T-helper 17 cell (primary cell): Measurements from ENCODE around the gene TSPAN14. TPM values are rescaled to one million over a fixed set of nuclear protein-coding genes. Genes with fewer than 3 reads are reported as not detected.
"Not testable (repeated sequence)": the region's sequence is repeated elsewhere in the genome, so short reads cannot be mapped to it uniquely, and the experiment has no call there.

ENCODE experiments used
- ATAC-seq: fragments of 150-1000 bp; cut with Tn5 transposase; 2 replicates; pipeline ENCODE4 v1.10.0; 2021; ENCODE audit warnings: mild to moderate bottlenecking, moderate library complexity
- DNase-seq, 3 donors: peaks; one replicate each; pipeline versions ENCODE4 v3.0.0 to v3.0.0-alpha.2; 2020 to 2021
- H3K9me3 ChIP-seq: one replicate; pipeline ENCODE4 v1.7.0; 2013; ENCODE audit warnings: low read length, mild to moderate bottlenecking; ENCODE audit not compliant: control insufficient read depth, poor library complexity, severe bottlenecking
- H3K27ac Mint-ChIP-seq: one replicate; pipeline ENCODE4 v1.8.0; 2022; ENCODE audit warnings: mild to moderate bottlenecking, moderate library complexity, mixed read lengths
- H3K27me3 Mint-ChIP-seq: one replicate; pipeline ENCODE4 v1.8.0; 2022; ENCODE audit warnings: mixed read lengths
- H3K36me3 Mint-ChIP-seq: one replicate; pipeline ENCODE4 v1.8.0; 2022; ENCODE audit warnings: low read depth, mixed read lengths
- H3K4me1 Mint-ChIP-seq: one replicate; pipeline ENCODE4 v1.8.0; 2022; ENCODE audit warnings: mild to moderate bottlenecking, mixed read lengths
- H3K4me3 Mint-ChIP-seq: one replicate; pipeline ENCODE4 v1.8.0; 2022; ENCODE audit warnings: mild to moderate bottlenecking, moderate library complexity, mixed read lengths
- total RNA-seq, 4 donors: library from RNA in 2 of 4; stranded (reverse) in 2 of 4; gene quantifications; one replicate each; pipeline ENCODE4 v1.2.3 and lab custom pipeline; 2022 to 2026

TSPAN14 gene
- total RNA-seq, 2 donors from 2014 or later, result 118 to 139 TPM

DNA sequence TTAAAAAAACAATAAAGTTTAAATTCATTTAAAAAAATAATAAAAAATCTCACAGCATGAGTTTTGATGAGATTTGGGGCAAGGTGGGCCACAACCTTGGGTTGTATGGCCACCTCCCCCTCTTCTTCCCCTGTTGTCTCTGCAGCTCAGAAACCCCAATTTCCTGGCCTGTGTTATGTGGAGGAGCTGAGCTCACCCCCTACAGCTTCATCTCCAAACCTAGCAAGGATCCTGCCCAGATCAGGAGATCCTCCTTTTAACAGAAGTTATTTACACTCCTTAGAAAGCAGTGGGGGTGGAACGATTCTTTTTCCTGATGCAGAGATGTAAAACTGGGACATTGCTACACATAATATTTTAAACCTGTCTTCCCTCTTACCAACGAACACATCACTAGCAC lies 76.7 kb downstream of the TSPAN14 start:
- H3K27me3 Mint-ChIP-seq, result no peaks in the 10 kb centered on the region
- H3K9me3 ChIP-seq, result no peaks in the 10 kb centered on the region
- H3K4me1 Mint-ChIP-seq, result peaks cover 49% of the 10 kb centered on the region
- H3K36me3 Mint-ChIP-seq, result no peaks in the 10 kb centered on the region
- DNase-seq (no peak), ATAC-seq (no peak)
- H3K27ac Mint-ChIP-seq, result peak overlapping the region; percentile 93
- H3K4me3 Mint-ChIP-seq, result peak overlapping the region; percentile 73

DNA sequence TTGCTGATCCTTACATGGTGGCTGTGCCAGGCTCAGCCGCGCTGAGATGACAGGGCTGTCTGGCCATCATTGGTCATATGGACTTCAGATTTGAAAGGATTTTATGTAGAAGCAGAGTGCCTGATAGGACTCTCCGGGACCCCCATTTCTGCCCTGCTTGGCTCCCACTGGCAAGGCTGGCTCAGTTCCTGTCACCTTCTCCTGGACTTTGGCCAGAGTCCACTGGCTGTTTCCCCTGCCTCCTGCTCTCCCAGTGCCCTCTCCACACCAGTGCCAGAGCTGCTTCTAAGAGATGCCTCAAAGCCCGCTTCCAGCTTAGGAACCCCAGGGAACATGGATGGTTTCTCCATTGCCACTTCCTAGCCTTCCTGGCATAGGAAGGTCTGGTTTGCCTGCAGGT lies 78.5 kb downstream of the TSPAN14 start:
- Mint-ChIP-seq H3K4me1 (peaks cover 45% of the 10 kb centered on the region), H3K27me3 (no peaks in the 10 kb centered on the region), H3K36me3 (no peaks in the 10 kb centered on the region), H3K4me3 (no peak overlapping the region), H3K27ac (no peak overlapping the region)
- no peaks in the 10 kb centered on the region for H3K9me3 ChIP-seq
- DNase-seq, result no peak
- no peak for ATAC-seq

DNA sequence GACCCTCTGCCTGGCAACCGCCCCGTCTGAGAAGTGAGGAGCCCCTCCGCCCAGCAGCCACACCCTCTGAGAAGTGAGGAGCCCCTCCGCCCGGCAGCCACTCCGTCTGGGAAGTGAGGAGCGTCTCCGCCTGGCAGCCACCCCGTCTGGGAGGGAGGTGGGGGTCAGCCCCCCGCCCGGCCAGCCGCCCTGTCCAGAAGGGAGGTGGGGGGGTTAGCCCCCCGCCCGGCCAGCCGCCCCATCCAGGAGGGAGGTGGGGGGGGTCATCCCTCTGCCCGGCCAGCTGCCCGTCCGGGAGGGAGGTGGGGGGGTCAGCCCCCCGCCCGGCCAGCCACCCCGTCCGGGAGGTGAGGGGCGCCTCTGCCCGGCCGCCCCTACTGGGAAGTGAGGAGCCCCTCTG lies 79.9 kb downstream of the TSPAN14 start:
- not testable (repeated sequence) for ATAC-seq, H3K4me3 Mint-ChIP-seq, H3K9me3 ChIP-seq, H3K27me3 Mint-ChIP-seq, H3K27ac Mint-ChIP-seq, H3K36me3 Mint-ChIP-seq, DNase-seq
- H3K4me1 Mint-ChIP-seq, result peaks cover 34% of the 10 kb centered on the region

DNA sequence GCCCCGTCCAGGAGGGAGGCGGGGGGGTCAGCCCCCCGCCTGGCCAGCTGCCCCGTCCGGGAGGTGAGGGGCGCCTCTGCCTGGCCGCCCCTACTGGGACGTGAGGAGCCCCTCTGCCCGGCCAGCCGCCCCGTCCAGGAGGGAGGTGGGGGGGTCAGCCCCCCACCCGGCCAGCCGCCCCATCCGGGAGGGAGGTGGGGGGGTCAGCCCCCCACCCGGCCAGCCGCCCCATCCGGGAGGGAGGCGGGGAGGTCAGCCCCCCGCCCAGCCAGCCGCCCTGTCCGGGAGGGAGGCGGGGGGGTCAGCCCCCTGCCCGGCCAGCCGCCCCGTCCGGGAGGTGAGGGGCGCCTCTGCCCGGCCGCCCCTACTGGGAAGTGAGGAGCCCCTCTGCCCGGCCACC lies 80.5 kb downstream of the TSPAN14 start:
- ATAC-seq, H3K9me3 ChIP-seq, H3K36me3 Mint-ChIP-seq, DNase-seq, H3K27ac Mint-ChIP-seq, H3K4me3 Mint-ChIP-seq, H3K27me3 Mint-ChIP-seq: not testable (repeated sequence)
- H3K4me1 Mint-ChIP-seq, result peaks cover 28% of the 10 kb centered on the region

DNA sequence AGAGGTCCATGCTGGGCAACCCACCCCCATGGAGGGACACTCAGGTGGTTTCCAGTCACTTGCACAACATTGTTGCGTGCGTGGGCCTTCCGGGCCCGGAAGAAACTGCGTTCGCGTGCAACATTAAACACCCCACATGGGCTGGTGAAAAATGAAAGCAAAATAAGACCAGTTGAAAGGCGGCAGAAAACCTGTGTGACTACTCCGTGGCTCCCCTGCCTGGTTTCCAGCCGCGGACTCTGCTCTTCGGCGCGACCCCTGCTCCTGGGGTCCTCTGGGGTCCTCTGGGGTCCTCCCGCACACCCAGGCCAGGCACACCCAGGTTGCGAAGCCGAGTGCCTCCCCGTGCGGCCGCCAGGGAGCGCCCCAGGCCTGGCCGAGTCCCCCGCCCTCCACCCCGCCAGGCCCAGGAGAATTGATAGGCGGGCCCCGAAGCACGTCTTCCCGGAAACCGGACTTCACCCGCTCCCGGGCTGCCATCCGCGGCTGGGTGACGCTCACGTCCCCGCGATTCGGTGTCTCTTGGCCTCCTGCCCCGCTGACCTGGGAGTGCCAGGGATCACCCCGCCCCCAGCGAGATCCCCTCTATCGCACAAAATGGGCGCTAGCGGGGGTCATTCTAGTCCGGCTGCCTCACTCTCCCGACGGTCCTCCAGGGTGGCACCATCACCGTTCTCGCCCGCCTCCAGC lies 81.7 kb downstream of the TSPAN14 start:
- no peaks in the 10 kb centered on the region for H3K36me3 Mint-ChIP-seq
- ATAC-seq (peak; percentile 89), DNase-seq (peak; percentile 59 to 61 (median 59))
- H3K4me1 Mint-ChIP-seq, result peaks cover 20% of the 10 kb centered on the region
- H3K9me3 ChIP-seq, result no peaks in the 10 kb centered on the region
- no peaks in the 10 kb centered on the region for H3K27me3 Mint-ChIP-seq
- peak overlapping the region; percentile 95 for H3K27ac Mint-ChIP-seq
- peak overlapping the region; percentile 94 for H3K4me3 Mint-ChIP-seq

DNA sequence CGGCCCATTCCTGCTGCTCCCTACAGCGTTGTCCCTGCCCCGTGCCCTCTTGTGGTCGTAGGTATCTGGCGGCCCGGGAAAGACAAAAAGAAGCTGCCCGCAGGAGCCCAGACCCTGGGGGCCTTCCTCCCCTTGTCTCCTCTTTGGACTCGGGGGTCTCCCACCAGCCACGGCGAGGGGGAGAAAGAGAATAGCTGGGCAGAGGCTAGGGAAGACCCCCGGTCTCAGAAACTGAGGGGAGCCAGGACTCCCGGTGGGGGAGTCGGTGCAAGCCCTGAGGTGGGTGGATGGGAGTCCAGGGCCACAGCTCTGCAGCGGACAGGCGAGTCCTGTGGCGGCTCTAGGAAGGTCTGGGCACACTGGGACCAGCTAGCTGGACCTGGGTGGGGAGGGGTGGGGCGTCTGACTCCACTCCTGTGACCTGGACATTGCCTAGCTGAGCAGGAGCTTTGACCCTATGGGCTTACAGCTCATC lies 82.3 kb downstream of the TSPAN14 start:
- peak overlapping the region; percentile 95 for H3K27ac Mint-ChIP-seq
- H3K36me3 Mint-ChIP-seq, result no peaks in the 10 kb centered on the region
- peaks cover 20% of the 10 kb centered on the region for H3K4me1 Mint-ChIP-seq
- peak overlapping the region; percentile 94 for H3K4me3 Mint-ChIP-seq
- no peaks in the 10 kb centered on the region for H3K9me3 ChIP-seq
- ATAC-seq (no peak), DNase-seq (no peak)
- H3K27me3 Mint-ChIP-seq, result no peaks in the 10 kb centered on the region

DNA sequence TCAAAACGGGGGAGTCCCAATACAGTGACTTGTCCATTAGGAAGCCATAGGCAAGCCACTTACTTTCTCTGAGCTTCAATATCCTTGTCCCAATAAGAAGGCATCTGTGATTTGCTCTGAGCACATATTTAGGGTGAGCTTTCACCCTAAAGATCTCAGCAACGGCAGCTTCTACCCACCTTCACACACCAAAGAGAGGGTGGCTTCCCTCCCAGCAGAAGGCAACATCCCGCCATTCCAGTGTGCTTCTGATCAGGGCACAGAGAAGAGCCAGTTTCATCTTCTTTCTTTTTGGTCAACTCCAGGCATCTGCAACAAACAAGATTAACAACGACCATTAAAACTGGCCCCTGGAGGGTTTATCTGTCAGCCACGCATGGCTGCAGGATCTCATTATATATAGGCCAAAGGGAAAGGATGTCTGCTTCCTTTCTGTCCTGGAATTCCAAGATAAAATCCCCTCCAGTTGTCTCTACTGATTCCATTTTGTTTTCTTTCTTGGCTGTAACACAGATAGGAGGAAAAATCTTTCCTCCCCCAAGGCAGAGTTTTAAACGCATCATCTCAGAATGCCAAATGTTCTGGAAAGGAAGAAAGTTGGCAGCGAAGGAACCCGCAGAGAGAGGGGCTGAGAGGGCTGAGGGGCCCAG lies 83.1 kb downstream of the TSPAN14 start:
- no peak for ATAC-seq
- no peak for DNase-seq
- H3K27ac Mint-ChIP-seq, result peak overlapping the region; percentile 95
- H3K36me3 Mint-ChIP-seq, result no peaks in the 10 kb centered on the region
- no peaks in the 10 kb centered on the region for H3K27me3 Mint-ChIP-seq
- peaks cover 16% of the 10 kb centered on the region for H3K4me1 Mint-ChIP-seq
- H3K4me3 Mint-ChIP-seq, result peak overlapping the region; percentile 57
- H3K9me3 ChIP-seq, result no peaks in the 10 kb centered on the region

DNA sequence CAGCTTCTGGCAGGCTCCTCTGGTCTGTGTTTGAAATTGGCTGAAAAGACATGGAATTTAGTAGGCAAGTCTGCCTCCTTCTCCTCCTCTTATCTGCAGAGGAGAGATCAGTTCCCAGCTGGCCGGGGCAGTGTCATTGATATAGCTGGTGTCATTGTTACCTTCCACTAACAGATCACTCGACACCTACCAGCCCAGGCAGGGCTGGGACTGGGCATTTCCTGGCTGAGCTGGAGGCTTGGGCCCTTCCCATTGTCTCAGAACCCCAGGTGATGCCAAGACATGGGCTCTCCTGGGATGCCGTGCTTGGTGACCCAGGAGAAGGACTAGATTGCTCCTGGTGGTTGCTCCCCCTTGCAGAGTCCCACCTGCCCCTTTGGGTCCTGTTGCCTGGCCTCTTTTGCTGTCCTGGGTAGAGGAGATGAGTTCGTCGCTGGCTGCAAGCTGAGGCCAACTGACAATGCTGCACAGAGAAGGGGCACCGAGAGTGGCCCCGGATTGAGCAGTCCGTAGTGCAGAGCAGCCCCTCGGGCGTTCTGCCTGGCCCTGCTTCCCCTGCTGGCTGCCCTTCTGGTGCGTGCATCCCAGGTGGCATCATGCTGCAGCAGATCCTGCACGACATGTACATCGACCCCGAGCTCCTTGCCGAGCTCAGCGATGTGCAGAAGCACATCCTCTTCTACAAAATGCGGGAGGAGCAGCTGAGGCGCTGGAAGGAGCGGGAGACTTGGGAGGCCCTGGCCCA lies 83.8 kb downstream of the TSPAN14 start, which contains the start of gene SH2D4B:
Gene SH2D4B, plus strand, starts transcription at position 167 of the 745 bp plus-strand sequence. Its CDS starts 430 bp downstream, at position 597.
- no peaks in the 10 kb centered on the region for H3K9me3 ChIP-seq
- H3K27ac Mint-ChIP-seq, result peak within 1 kb of the TSS; percentile 95
- H3K27me3 Mint-ChIP-seq, result no peaks in the 10 kb centered on the region
- H3K4me1 Mint-ChIP-seq, result peaks cover 16% of the 10 kb centered on the region
- ATAC-seq (no peak), DNase-seq (no peak)
- H3K4me3 Mint-ChIP-seq, result peak within 1 kb of the TSS; percentile 57
- H3K36me3 Mint-ChIP-seq, result peaks cover 3% of the 10 kb centered on the region

DNA sequence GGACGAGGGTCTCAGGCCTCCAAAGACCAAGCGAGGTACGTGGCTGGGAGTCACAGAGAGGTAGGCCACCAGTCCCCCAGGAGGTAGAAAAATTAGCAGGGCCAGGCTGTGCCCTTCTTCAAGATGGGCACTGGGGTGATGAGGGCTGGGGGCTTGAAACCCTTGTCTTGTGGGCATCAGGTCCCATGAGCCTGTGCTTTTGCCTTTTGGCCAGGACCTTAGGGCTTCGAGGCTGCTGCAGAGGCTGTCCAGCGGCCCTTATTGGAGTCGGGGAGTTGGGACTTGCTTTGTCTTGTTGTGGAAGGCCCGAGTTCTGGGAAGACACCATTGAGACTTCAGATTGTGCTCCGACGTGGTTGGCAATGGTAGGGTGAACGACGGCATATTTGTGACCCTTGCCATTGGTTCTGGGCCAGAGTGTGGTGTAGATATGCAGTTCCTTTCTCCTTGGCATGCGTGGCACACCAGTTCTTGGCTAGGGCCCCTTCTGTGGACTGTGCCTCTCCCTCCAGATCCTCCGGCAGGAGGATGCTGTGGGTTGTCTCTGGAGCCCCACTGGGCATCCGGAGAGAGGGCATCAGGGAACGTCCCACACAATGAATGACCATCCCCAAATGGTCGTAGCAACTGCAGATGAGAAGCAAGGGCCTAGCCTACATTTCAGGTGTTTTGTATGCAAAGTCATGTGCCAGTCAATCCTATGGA lies 84.5 kb downstream of the TSPAN14 start:
- H3K4me3 Mint-ChIP-seq, result no peak overlapping the region
- H3K9me3 ChIP-seq, result no peaks in the 10 kb centered on the region
- H3K27ac Mint-ChIP-seq, result no peak overlapping the region
- no peak for ATAC-seq
- H3K4me1 Mint-ChIP-seq, result peaks cover 16% of the 10 kb centered on the region
- H3K27me3 Mint-ChIP-seq, result no peaks in the 10 kb centered on the region
- DNase-seq, result no peak
- H3K36me3 Mint-ChIP-seq, result peaks cover 3% of the 10 kb centered on the region

DNA sequence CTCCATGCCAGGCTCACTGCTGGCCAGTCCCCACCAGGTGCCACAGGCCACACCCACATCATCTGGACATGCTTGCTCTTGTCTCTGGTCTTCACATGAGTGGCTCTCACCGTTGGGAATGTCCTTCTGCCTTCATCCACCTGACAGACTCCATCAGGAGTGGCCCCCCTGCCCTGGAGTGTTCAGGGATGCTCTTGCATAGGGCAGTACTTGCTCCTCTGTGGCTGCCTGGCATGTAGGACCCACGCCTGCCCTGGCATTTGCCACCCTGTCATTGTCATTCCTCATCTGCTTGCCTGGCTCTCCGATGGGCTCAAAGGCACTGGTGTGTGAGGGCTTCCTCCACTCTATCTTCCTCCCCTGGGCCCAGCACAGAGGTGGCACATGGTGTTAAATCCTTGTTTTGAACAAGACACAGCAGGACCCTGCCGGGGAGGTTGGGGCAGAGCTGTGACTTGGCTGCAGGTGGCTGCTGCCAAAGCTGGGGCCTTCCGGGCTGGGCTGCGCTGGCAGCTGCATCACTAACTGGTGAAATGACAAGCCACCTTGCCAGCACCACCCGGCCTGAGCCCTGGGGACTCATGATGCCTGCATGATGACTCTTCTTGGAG lies 85.4 kb downstream of the TSPAN14 start:
- Mint-ChIP-seq H3K4me1 (peaks cover 16% of the 10 kb centered on the region), H3K36me3 (peaks cover 3% of the 10 kb centered on the region), H3K4me3 (no peak overlapping the region), H3K27ac (no peak overlapping the region), H3K27me3 (no peaks in the 10 kb centered on the region)
- DNase-seq, result no peak
- H3K9me3 ChIP-seq, result no peaks in the 10 kb centered on the region
- no peak for ATAC-seq

DNA sequence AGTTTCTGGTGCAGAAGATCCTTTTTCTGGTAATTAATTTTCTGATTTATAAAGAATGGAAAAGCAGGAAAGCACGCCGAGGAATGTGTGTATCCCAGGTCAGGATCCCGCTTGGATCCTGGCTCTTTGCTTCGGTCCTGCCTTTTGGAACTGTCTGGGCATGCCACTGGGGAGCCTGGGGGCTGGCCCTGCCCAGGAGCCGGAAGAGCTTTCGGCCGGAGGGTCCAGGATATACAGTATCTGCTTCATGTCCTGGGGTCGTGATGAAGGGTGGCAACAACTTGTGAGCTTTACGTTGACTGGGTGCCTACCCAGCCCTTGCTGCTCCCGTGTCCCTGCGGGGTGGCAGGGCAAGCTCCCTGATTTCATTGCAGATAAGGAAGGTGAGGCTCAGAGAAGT lies 86.0 kb downstream of the TSPAN14 start:
- H3K4me3 Mint-ChIP-seq, result no peak overlapping the region
- no peak for DNase-seq
- peaks cover 16% of the 10 kb centered on the region for H3K4me1 Mint-ChIP-seq
- H3K27me3 Mint-ChIP-seq, result no peaks in the 10 kb centered on the region
- H3K9me3 ChIP-seq, result no peaks in the 10 kb centered on the region
- H3K27ac Mint-ChIP-seq, result no peak overlapping the region
- no peak for ATAC-seq
- H3K36me3 Mint-ChIP-seq, result peaks cover 4% of the 10 kb centered on the region

DNA sequence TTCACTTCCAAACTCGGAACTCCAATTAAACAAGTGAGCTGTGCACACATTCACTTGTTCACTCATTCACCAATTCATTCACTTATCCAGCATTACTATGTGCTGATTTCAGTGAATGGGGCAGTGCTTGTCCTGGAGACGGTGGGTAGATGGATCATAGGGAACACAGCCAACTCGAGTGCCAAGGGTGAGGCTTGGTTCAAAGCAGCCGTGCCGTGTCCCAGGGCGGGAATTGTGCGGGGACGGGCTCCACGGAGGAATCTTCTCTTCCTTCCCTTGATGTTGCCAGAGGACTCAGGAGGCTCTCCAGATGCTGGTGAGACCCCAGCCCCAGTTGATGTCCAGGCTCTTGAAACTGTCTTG lies 86.5 kb downstream of the TSPAN14 start:
- no peak overlapping the region for H3K4me3 Mint-ChIP-seq
- no peaks in the 10 kb centered on the region for H3K9me3 ChIP-seq
- H3K4me1 Mint-ChIP-seq, result peaks cover 13% of the 10 kb centered on the region
- H3K27me3 Mint-ChIP-seq, result no peaks in the 10 kb centered on the region
- DNase-seq (no peak), ATAC-seq (no peak)
- H3K27ac Mint-ChIP-seq, result peak overlapping the region; percentile 88
- H3K36me3 Mint-ChIP-seq, result peaks cover 7% of the 10 kb centered on the region
